BE2C (cell line): ENCODE results near the gene NRXN3.
A peak's percentile ranks its signal among the peaks of the same experiment; 100 is the strongest.

Source experiments
- DNase-seq: peaks from one replicate; pipeline ENCODE4 v3.0.0-alpha.2; 2020
- H3K27me3 ChIP-seq: fragments of 250-450 bp; sonication (Bioruptor Pico); 2 replicates; pipeline ENCODE4 v1.5.1; 2020; ENCODE audit warnings: mild to moderate bottlenecking
- H3K36me3 ChIP-seq: fragments of 250-450 bp; sonication (Bioruptor Pico); 2 replicates; pipeline ENCODE4 v1.5.1; 2020; ENCODE audit warnings: mild to moderate bottlenecking
- H3K4me1 ChIP-seq: fragments of 250-450 bp; sonication (Bioruptor Pico); 2 replicates; pipeline ENCODE4 v1.5.1; 2020
- H3K4me3 ChIP-seq: 2 replicates; pipeline ENCODE4 v1.5.1; 2011; ENCODE audit warnings: low read depth, low read length
- H3K9me3 ChIP-seq: fragments of 250-450 bp; sonication (Bioruptor Pico); 2 replicates; pipeline ENCODE4 v1.5.1; 2020
- TF ChIP-seq, protein P1 (sequence below): IDR thresholded peaks from 2 replicates; pipeline ENCODE4 v1.5.1; 2012; ENCODE audit warnings: mild to moderate bottlenecking, low read depth, low read length

Gene NRXN3

DNA sequence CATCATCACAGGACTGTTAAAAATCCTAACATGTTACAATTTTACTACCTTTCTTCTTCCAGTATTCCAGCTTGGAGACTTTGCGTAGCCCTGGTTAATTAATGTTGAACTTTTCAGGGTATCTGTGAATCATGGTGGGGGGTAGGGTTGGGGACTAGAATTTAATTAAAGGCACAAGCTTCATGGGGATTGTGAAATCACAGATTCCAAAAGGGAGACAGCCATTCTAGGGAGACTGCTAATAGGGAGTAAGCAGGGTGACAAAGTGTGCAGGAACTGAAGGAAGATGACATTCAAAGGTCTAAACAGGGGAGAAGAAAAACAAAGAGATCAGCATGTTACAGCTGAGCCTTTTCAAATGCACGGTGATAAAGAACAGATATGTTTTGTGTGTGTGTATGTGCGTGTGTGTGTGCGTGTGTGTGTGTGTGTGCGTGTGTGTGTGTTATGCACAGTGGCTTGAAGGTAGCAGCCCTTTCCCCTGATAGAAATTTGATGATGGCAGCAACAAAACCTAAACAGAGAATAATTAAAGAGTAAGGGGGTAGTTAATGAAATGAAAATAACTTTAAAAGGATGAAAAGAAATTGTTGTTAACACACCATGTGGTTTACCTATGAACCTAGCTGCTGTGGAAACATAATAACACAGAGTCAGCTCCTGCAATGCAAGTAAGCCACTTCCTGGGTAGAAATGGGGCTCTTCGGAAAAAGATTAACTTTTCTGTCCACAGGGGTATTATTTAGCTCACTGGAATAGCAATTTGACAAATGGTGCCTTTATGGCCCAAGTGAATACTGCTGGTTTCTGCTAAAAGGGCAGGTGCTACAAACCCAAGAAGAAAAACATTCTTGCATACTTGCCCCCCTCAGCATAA, 1459.5 kb downstream of the NRXN3 start:
- TF ChIP-seq, protein P1, sequence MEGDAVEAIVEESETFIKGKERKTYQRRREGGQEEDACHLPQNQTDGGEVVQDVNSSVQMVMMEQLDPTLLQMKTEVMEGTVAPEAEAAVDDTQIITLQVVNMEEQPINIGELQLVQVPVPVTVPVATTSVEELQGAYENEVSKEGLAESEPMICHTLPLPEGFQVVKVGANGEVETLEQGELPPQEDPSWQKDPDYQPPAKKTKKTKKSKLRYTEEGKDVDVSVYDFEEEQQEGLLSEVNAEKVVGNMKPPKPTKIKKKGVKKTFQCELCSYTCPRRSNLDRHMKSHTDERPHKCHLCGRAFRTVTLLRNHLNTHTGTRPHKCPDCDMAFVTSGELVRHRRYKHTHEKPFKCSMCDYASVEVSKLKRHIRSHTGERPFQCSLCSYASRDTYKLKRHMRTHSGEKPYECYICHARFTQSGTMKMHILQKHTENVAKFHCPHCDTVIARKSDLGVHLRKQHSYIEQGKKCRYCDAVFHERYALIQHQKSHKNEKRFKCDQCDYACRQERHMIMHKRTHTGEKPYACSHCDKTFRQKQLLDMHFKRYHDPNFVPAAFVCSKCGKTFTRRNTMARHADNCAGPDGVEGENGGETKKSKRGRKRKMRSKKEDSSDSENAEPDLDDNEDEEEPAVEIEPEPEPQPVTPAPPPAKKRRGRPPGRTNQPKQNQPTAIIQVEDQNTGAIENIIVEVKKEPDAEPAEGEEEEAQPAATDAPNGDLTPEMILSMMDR = no peak
- no peaks in the 10 kb centered on the region for H3K4me1 ChIP-seq
- no peaks in the 10 kb centered on the region for H3K9me3 ChIP-seq
- no peaks in the 10 kb centered on the region for H3K27me3 ChIP-seq
- DNase-seq = no peak
- no peaks in the 10 kb centered on the region for H3K36me3 ChIP-seq
- H3K4me3 ChIP-seq = no peak overlapping the region

DNA sequence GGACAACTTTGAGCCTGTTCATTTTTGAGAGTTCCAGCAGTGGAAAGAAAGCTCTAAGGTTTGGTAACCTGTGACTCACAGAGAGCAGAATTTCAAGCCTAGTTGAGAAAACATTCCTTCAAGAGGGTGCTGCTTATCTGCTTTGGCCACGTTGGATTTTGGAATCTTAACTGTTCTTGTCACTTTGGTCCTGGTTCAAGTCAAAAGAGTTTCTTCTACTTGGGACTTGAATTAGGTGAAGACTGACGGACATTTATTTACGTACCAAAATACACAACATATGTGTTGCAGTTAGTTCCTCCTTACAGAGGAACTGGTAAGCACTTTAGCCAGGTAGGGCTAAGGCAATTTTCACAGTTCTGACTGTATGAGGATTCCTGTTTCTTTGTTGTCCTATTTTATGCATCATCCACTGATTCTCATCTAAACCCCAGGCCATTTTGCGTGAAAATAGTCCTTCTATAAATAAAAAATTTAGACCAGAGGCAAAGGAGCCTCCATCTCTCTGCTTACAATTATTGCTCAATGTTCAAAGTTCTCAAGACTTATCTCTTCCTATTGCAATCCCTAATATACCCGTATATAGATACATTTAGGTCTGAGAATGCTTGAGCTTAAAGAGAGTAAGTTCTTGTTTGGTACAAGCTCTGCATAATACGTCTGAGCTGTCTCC, 1460.3 kb downstream of the NRXN3 start:
- Histone ChIP-seq H3K9me3 (no peaks in the 10 kb centered on the region), H3K27me3 (no peaks in the 10 kb centered on the region), H3K4me3 (no peak overlapping the region), H3K36me3 (no peaks in the 10 kb centered on the region), H3K4me1 (no peaks in the 10 kb centered on the region)
- TF ChIP-seq, protein P1 = no peak
- no peak for DNase-seq

DNA sequence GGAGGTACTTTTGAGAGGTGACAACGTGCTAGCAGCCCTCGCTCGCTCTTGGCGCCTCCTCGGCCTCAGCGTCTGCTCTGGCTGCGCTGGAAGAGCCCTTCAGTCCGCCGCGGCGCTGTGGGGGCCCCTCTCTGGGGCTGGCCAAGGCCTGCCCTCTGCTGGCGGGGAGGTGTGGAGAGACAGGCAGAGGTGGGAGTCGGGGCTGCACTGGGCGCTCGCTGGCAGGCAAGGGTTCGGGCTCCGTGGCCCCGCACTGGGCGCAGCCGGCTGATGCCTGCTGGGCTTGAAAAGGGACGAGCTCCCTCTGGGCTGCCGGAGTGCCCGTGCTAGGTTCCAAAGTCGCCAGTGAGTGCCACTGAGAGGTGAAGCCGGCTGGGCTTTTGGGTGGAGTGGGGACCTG, 1461.1 kb downstream of the NRXN3 start:
- Histone ChIP-seq H3K4me3 (no peak overlapping the region), H3K36me3 (no peaks in the 10 kb centered on the region), H3K4me1 (no peaks in the 10 kb centered on the region), H3K27me3 (no peaks in the 10 kb centered on the region), H3K9me3 (no peaks in the 10 kb centered on the region)
- TF ChIP-seq, protein P1 = no peak
- peak; percentile 7 for DNase-seq

DNA sequence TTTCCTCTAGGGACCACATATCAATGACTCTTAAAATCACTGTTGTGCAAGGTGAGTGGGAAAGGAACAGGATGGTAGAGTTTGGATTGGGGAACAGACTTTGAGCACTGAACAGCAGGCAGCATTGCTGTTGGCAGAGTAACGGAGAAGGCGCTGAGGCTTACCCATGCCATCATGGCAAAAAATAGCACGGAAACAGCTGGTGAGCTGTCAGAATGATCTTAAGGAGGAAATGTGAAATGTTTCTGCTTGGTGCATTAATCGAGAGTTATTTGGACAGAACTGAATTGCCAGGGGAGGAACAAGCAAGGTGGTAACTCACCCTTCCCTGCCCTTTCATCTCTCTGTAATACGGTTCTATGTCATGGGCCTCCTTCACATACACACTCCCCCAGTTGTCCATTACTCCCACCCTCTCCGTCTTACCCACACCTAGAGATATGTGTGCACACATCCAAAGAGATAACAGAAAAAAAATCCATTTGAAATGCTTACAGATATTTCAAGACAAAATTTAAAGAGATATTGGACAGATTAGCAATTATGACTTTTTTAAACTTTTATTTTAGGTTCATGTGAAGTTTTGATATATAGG, 1468.6 kb downstream of the NRXN3 start:
- Histone ChIP-seq H3K9me3 (no peaks in the 10 kb centered on the region), H3K4me1 (no peaks in the 10 kb centered on the region), H3K4me3 (no peak overlapping the region), H3K27me3 (no peaks in the 10 kb centered on the region), H3K36me3 (no peaks in the 10 kb centered on the region)
- TF ChIP-seq, protein P1 = no peak
- no peak for DNase-seq

DNA sequence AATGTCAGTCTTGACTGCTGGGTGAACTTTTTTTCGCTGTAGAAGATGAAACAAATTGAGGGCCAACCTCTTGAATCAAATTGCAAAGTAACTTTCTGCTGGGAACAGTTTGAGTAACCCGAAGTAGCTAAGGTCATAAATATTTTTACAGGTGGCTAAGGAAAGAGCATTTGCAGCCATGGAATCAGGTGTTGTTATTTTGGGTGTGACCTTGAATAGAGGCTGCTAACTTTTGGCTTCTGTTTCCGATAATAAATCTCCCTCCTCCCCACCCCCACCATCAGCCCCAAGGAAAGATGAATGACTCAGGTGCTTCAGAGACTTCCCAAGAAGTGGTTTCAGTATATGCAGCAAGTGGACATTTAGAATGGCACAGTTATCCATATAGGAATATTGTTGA, 1469.4 kb downstream of the NRXN3 start:
- Histone ChIP-seq H3K4me3 (no peak overlapping the region), H3K36me3 (no peaks in the 10 kb centered on the region), H3K27me3 (no peaks in the 10 kb centered on the region), H3K4me1 (no peaks in the 10 kb centered on the region), H3K9me3 (no peaks in the 10 kb centered on the region)
- no peak for DNase-seq
- TF ChIP-seq, protein P1 = no peak
